ENCODE measurements around the gene MEF2C.

The MEF2C gene

DNA sequence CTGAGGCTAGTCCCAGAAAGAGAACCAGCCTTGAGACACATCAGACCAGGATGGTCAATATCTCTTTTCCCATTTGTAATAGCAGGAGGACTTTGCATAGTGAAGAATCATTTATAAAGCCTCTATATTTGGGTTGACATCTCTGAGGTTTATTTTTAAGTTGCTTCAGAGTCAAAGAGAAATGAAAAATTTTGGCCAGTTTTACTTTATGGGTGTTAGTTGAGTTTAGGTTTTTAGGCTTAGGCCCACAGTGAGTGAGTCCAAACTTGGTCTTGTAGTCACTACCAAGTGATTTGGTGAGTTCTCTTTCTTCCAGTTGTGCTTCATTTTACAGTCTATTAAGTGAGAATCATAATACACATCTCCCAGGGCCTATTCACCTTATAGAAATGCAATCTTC, 5.3 kb upstream of the MEF2C start:
- no peak for DNase-seq (ENCODE audit: low spot score)

DNA sequence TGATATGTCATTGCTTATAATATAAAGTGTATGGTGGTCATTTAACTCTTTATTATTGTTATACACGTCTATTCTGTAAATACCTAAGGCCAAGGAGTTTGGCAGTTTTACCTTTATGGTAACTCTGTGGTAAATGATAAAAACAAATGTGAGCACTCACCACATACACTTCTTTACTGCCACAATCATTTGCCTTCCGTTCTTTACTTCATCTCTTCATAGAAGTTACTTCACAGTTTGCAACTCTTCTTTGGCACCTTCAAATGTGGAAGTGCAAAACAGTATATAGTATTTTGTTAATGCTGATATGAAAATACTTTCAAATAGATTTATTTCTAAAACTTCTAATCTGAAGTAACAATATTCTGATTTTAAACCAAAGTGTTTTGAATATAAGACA, 4.4 kb upstream of the MEF2C start:
- DNase-seq (ENCODE audit: low spot score): no peak

GRCh38 chr5:88886746-88887341, 3.9 kb upstream of the MEF2C start:
- no peak for DNase-seq (ENCODE audit: low spot score)

DNA sequence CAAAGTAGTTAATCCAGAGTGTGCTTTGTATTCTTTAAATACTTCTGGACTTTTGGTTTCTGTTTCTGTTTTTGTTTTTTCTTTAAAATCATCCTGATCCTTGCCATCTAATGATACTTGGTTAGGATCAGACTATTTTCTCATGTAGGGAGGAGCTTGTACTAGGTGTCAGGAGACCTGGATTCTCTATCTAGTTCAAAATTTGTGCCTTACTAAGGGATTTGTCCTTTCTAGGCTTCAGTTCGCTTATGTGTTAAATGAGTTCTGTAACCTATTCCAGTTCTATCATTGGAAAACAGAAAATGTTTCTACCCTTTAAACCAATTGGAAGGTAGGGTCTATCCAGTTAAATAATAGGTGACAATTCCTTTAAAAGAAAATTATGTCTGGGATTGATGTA, 3.3 kb upstream of the MEF2C start:
- no peak for DNase-seq (ENCODE audit: low spot score)

GRCh38 chr5:88885002-88885401, 2.0 kb upstream of the MEF2C start:
- no peak for DNase-seq (ENCODE audit: low spot score)

DNA sequence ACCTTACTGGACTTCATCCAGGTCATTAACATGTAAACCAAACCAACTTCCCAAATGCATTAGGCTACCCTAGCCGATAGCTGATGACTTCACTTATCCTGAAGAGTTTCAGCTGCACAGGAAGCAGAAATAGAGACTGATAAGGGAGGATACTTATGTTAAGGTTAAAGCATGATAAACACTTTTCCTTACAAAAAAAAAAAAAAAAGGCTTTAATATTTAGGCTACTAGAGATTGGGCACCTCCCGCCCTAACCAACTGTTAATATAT, 1.6 kb upstream of the MEF2C start:
- no peak for DNase-seq (ENCODE audit: low spot score)

- DNase-seq (ENCODE audit: low spot score): no peak
Measured at GRCh38 chr5:88883836-88884607, 1.0 kb upstream of the MEF2C start.

GRCh38 chr5:88882276-88883038, 527 bp downstream of the MEF2C start:
- no peak for DNase-seq (ENCODE audit: low spot score)

GRCh38 chr5:88881571-88881971, 1.4 kb downstream of the MEF2C start:
- no peak for DNase-seq (ENCODE audit: low spot score)

GRCh38 chr5:88880201-88880600, 2.8 kb downstream of the MEF2C start:
- no peak for DNase-seq (ENCODE audit: low spot score)

DNA sequence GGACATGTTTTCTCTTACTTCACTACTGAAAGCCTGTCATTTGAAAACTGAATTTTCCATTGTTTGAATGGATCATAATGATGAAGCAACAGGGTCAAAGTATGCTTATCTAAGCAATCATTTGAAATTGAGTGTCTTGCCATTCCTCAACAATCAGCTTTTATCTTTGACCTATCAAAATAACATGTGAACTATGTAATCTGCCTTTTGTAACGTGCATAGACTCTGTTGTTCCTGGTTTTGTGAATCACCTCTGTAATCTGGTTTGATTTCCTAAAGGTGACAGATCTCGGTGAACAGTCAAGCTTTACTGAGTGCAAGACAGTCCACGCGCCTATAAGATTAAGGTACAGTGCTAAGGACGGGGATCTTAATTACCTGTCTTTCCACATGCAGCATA, 3.3 kb downstream of the MEF2C start:
- no peak for DNase-seq (ENCODE audit: low spot score)

GRCh38 chr5:88878976-88879375, 4.0 kb downstream of the MEF2C start:
- no peak for DNase-seq (ENCODE audit: low spot score)

DNA sequence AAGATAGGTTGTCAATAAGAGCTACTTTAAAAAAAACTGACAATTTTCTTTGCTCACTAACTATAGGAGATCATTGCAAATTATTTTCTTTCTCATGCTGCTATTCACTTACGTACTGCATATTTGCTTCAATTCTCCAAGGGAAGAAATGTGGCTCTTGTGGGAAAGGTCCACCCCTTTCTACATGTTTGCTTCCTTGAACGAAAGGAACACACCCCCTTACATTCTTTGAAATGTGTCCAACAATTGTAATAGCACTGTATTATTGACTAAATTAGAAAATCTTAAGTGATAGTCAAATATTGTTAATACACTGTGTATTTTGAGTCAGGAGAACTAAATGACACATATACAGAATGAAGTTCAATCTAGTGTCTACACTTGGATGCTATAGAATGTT, 5.2 kb downstream of the MEF2C start:
- no peak for DNase-seq (ENCODE audit: low spot score)

DNA sequence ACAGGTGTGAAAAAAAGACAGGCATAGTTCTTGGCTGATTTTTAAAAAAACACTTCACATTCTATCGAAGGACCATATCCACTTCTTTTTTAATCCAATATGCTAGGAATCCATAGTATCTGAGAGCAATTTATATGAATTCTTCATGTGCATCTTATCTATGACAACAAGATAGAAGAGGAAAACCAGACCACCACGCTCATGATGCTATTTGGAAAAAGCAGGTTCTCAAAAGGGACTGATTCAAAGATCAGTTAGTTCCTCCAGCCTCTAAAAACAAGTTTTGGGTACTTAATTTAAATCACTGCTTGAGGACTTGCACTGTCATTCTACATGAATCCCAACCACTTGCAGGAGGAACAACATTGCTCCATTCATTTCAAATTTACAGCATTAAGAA, 6.3 kb downstream of the MEF2C start:
- DNase-seq (ENCODE audit: low spot score): no peak

DNA sequence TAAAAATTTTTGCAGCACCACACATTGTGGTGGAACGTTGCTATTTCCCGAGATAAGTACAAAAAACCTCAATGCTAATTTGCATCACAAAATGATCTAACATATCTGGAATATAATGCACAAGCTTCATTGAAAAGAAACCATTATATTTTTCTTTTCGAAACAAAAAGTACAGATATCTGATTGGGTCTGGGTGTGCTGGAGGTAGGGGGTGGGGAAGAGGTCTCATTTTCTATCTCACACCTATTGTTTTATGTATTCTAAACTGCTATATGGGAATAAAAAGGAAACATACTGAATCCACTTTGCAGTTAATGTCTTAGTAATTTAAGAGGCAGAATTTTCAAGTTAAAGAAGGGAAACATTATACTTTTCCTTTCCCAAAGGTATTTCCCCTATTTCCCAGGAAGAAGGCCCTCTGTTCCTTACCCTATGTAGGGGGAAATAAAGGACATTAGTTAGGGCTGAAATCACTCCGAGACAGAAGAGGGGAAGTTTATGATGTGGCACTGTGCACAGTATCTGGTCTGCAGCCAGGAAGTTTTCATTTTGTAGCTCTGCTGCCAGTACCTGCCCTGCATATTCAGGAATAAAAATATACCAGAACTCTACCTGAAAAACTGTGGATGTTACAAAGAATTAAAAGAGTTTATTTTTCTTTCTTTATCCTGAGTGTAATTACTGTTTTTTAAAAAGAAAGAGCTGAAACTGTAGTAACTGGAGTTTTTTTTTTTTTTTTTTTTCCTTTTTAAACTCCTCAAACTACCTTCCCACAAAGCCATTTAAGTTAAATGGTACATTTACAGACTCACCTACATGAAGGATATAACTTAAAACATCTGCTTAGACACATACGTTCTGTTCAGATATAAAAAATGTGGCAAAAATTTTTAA, 7.4 kb downstream of the MEF2C start:
- no peak for DNase-seq (ENCODE audit: low spot score)

- no peak for DNase-seq (ENCODE audit: low spot score)
Measured at GRCh38 chr5:88873447-88873846, 9.5 kb downstream of the MEF2C start.

DNA sequence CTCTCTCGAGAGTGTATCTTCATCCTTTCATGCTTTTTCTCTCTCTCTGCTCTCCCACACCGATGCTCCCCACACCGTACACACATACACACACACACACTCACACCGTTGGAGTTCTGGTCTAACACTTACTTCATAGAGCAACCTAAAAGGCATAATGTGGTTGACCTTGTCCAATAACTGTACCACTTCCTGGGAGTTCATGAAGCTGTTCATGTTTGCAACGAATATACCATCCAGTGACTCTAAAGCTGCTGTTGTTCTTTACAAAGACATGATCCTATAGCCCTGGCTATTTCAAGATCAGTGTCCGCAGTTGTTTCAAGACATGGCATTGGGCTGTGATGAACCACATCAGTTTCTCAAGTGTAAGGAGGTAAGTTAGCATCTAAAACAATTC, 10.0 kb downstream of the MEF2C start:
- no peak for DNase-seq (ENCODE audit: low spot score)

GRCh38 chr5:88870285-88870684, 12.7 kb downstream of the MEF2C start:
- DNase-seq (ENCODE audit: low spot score): no peak

GRCh38 chr5:88868468-88869068, 14.4 kb downstream of the MEF2C start:
- DNase-seq (ENCODE audit: low spot score): no peak

DNA sequence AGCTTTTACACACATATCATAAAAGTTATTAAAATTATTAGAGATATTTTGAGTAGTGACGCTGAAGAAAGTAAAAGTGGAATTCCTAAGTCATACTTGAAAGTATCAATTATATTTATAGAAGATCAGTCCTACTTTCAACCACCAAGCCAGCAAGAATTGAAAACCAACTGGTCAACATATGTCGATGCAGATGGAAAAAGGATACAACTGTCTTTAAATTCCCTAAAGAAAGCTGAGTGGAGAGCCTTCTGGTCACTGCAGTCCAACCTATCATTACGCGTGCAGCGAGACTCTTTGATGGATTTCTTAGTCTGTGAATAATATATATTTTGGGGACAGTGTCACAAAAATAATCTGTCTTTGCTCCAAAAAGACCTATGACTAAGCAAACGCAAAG, 15.3 kb downstream of the MEF2C start:
- DNase-seq (ENCODE audit: low spot score): no peak

DNA sequence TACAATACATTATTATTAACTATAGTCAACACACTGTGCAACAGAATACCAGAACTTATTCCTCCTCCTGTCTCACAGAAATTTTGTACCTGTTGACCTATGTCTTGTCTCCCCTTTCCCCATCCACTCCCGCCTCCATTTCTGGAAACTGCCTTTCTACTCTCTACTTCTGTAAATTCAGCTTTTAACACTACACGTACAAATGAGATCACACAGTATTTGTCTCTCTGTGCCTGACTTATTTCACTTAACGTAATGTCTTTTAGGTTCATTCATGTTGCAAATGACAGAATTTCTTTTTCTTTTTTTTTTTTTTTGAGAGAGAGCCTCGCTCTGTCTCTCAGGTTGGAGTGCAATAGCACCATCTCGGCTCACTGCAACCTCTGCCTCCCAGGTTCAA, 19.5 kb downstream of the MEF2C start:
- no peak for DNase-seq (ENCODE audit: low spot score)

DNA sequence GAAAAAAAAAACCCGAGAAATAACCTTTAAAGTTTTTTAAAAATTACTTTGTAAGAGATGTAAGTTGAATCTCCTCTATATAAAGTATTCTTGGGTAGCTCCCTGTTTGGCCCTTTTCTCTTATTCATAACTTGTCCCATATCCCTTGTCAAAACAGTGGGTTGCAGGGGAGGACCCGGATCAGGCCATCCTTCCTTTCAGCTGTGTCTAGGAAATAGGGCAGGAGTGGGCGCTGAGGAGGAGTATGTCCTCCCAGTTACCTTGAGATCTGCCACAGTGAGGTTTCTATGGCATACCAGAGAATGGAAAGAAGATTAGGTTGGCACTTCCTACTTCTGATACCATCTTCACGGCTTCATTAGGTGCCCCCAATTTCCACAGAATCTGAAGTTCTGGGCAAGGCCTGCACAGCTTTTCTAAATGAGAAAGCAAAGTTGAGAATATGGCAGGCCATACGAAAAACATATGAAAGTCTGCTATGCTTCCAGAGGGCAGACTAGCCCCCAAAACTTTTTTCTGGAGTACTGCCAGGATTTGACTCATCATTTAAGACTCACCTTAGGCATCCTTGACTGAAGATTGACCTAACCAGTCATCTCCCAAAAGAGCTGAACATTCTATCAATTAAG, 20.3 kb downstream of the MEF2C start:
- no peak for DNase-seq (ENCODE audit: low spot score)
